GM19351 (cell line): ENCODE data around the gene SRPX.

Source experiments
- ATAC-seq: cut with Tn5 transposase; IDR thresholded peaks from one replicate; pipeline ENCODE4 v1.9.1; 2021; ENCODE audit warnings: mild to moderate bottlenecking, moderate library complexity; ENCODE audit not compliant: unreplicated experiment

The SRPX gene, protein sequence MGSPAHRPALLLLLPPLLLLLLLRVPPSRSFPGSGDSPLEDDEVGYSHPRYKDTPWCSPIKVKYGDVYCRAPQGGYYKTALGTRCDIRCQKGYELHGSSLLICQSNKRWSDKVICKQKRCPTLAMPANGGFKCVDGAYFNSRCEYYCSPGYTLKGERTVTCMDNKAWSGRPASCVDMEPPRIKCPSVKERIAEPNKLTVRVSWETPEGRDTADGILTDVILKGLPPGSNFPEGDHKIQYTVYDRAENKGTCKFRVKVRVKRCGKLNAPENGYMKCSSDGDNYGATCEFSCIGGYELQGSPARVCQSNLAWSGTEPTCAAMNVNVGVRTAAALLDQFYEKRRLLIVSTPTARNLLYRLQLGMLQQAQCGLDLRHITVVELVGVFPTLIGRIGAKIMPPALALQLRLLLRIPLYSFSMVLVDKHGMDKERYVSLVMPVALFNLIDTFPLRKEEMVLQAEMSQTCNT

DNA sequence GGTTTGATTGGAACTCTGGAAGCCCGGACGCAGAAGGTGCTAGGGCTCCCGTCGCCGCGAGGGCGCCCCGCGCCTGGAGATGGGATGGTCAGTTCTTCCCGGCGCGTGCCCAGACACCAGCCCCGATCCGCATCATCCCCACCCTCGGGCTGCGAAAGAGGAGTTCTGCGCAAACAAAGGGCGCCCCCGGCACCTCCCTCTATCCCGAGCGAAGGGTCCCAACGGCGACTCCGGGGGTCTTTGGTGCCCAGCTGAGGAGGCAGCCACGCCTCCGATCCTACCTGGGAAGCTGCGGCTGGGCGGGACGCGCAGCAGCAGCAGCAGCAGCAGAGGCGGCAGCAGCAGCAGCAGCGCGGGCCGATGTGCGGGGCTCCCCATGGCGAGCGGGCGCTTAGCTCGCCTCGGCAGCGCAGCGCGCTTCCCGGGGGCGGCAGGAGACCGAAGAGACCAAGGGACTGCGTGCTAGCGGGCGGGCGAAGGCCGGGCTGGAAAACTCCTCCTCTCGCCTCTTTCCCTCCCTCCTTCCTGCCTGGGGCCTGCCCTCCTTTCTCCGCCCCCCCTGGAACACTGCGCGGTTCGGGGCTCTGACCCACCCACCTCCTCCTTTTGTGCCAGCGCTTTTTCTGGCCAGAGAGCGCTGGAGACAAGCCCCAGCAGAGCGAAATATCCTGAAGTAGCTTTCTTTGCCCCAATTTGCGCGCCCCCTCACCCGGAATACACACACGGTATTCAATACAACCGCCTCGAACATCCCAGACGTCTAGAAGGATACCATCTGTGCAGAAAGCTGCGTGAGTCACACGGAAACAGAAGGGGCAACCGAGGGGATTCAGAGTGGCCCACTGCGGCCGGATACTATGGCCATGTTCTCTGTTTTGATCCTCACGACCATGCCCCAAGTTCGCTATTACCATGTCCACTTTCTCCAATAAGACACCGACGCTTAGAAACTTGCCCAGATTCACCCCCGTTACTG, at the start of gene SRPX:
Gene SRPX, minus strand, starts transcription at position 457 of the 976 bp plus-strand sequence. Its CDS starts 79 bp downstream, at position 378.
- peak; percentile 4 for ATAC-seq

DNA sequence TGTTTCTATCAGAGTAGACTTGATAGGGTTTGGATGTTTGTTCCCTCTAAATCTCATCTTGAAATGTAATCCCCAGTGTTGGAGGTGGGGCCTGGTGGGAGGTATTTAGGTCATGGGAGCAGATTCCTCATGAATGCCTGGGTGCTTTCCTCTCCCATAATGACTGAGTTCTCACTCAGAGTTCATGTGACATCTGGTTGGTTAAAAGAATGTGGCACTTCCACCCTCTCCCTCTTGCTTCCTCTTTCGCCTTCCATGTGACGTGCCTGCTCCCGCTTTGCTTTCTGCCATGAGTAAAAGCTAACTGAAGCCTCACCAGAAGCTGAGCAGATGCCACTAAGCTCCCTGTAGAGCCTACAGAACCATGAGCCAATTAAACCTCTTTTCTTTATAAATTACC, 47.3 kb upstream of the SRPX start:
- no peak for ATAC-seq

DNA sequence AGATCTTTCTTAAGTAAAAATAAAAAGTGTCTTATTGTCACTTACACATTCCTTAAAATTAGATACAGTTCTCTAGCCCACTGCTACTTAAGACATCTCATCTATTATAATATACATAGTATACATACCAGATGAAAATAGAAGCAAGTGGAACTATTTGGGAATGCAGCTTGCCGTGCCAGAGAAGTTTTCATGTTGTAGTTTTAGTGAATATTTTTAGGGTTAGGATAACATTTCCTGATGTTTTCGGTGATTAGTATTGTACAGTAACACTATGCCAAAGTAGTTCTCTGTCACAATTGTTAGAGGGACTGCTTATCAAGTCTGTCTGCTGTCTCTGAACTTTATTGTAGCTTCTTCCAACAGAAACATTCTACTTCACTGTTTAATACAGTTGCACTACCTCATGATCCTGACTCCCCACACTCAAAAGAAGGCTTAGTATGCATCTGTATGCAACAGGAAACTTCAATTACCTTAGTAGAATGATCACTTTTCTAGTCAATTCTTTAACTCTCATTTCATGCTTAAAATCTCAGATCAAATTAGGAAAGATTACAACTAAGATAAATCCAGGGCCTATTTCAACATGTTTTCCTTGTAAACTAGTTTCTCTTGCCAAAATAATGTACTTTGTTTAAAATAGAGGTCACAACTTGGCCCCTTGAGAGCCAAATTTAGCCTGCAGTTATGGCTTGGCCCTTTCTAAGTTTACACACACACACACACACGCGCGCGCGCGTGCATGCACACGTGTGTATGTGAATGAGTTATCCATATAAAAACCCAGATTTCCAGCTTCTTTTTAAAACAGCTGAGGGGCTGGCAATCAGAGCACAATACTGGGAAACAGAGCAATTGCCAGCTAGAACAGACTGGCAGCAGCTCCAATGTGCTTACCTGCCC, 42.3 kb upstream of the SRPX start:
- ATAC-seq = no peak

DNA sequence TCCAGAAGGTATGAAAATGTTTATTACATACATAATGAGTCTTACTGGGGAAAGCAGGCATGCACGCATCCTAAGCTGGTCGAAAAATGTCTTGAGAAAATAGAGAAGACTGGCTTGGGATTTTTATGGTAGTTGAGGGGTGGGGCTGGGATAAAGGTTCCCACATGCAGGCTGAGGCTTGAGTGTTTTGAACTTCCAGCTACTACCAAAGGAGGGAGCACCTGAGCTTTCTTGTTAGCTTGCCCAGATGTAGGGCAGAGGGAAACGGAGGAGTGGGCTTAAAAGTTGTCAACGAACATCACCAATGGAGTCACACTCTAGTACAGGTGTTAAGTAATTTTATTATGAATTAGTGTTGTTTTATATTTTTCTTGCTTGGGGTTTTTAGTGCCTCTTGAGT, 39.6 kb upstream of the SRPX start:
- ATAC-seq = peak; percentile 80

DNA sequence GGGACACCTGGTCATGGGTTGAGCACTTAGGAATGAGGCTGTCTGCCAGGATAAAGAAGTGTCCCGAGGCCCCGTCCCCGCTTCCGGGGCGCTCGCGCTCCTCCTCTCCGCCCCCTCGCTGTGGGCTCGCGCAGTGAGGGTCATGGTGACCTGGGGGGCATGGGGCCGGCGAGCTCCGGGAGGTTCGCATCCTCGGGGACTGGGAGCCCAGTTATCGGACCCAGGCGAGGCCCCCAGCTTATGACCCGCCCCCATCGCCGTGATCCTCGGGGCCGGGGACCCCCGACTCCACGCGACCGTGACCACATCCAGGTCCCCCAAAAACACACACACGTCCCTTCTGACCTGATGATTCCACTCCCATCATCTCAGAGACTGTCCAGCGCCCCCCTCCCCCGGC, 35.3 kb upstream of the SRPX start:
- no peak for ATAC-seq

DNA sequence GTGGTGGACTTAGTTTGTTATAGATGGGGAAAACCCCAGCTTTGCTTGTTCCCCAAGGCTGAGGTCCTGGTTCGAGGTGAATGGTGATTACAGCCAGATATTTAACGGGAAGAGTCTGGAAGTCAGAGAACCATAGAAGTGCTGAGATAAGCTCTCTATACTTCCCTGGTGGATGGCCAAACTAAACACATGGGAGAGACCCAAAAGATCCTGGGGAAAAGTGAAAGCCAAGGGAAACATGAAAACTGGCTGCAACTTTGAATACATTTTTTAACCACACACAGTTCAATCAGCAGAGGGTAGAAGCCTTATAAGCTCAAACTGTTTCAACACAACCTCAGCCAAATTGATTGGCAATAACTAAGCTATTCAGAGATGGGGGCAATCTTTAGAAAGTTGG, 29.3 kb upstream of the SRPX start:
- no peak for ATAC-seq

DNA sequence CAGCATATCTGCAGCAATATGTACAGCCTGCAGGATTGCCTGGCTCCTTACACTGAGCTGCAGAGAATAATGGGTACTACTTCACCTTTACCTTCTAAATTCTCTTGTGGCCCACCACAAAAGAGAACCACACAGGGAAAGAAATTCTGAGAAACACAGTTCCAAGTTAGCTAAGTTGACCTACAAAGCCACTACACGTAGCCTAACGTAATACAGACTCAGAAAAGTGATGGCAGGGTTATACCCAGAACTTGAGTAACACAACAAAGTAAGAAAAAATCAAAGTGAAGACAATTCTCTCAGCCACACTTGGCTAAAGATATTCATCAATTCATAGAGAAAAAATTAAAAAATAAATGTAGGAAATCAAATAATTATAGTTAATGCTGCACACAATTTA, 26.4 kb upstream of the SRPX start:
- no peak for ATAC-seq

DNA sequence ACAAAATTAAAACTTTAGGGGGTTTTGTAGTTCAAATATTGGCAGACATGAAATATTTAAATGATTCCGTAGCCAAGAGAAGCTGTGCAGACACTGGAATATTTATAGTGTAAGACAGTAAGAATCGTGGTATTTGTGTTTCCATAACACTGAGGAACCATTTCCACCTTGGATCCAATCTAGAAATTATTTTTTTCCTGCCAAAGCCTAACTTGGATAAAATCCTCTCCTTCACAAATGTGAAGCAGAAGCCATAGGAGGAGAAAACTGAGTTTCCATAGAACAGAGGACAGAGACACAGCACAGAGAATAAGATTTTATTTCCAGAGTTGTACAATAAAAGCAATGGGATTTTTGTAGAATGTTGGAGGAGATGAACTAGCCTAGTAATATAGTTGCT, 19.9 kb upstream of the SRPX start:
- no peak for ATAC-seq

DNA sequence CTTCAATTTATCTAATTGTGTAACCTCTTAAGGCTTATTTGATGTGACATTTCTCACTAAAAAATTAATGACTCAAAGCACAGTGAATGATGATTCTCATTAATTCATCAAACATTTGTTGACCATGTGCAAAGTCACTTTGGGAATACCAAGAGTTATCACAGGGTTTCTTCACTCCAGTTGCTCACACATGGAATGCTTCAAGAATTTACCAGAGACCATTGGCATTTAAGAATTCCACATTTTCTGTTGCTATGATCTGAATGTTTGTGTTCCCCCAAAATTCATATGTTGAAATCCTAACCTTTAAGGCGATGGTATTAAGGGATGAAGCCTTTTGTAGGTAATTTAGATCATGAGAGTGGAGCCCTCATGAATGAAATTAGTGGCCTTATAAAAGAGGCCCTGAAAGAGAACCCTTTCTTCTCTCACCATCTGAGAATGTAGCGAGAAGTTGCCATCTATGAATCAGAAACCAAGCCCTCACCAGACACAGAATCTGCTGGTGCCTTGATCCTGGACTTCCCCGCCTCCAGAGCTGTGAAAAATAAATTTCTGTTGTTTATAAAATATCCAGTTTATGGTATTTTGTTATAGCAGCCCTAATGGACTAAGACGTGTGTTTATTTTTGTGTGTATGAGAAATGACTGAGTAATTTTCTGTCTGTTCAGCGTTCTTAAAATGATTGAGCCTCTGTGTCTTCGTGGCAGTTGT, 16.4 kb upstream of the SRPX start:
- ATAC-seq = no peak

DNA sequence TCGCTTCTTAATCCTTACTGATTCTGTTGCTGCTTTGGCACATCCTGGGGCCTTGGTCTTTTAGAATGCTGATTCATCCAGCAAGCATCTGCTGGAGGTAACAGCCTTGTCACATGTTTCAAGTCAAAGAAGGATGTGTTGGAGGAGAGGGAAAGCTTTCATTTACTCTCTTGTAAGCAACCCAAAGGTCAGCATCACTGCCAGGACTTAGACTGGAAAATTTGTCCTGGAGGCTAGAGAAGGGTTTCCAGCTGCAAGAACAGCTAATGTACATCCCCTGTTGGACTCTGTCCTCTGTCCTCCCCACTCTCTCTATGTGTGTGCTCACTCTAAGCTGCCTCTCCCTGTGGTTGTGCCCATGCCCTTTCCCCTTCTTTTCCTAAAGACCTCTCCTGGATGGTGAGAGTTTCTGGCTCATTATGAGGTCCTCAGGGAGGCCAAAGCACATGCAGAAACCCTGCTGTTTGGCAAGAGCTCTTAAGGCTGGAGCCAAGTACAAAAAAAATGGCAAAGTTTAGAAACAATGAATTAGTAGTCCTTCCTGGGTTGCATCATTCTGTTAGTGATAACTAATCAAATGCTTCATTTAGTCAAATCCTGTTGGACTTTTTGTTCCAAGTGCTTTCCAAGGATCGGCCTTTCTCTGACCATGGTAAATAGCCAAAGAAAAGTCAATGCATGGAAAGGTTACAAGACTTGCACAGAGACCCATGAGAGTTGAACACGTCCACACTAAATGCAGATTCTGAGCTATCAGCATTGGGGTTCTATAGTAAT, 13.4 kb upstream of the SRPX start:
- no peak for ATAC-seq

DNA sequence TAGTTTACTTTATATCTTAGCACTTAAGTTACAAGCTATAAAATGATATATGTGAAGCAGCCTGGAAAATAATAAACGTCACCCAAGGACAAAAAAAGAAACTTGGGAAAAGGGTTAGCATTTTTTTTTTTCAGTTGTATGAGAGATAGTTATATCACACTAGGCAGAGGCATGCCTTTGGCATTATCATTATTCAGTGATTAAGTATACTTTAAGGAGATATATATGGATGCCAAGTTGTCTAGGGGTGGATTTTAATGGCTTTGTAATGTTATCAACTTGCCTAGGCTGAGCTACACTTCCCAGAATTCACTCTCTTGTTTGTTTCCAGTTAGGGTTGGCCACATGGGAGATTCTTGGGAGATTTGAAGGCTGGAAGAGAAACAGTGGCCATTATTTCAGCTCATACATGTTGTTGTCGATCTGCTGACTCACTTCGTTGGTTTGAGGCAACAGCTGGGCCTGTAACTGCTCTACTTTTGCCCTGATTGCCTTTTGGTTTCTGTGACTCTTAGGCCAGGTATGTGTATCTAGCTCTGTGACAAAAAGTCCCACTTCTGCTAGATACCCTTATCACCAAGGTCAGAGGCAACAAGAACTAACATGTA, 11.5 kb upstream of the SRPX start:
- ATAC-seq = no peak

DNA sequence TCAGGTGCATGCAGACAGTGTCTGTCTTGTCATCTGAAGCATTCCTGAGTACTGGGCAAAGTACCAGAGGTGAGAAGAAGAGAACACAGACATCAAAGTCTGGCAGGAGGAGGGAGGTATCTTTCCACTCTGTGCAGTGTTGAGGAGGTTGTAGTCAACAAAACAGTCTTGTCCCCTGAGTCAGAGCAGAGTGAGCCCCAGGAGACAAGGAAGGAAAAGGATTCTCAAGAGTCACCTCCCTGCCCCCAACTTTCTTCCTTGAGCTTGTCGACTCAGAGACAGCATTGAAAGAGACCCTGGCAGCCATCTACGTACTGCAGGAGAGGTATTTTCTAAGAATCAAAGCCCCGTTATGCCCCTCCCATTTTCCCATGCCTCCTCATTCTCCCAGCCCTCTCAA, 4.4 kb upstream of the SRPX start:
- ATAC-seq = no peak

DNA sequence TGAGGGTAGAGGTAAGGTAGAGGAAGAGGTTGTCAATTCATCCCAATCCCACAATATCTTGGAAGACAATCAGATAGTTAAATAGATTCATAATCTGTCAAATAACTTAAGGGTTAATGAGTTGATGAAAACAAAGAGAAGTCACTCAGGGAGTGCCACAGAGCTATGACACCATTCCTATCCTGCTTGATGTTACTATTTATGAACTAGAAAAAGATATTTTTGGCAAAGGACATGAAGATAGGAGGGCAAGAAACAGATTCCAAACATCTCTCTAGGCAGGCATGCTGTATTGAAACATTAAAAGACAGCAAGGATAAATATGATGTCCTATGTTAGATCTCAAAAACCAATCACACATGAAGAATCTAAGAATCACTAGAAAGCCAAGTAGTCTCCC, 3.5 kb upstream of the SRPX start:
- no peak for ATAC-seq

DNA sequence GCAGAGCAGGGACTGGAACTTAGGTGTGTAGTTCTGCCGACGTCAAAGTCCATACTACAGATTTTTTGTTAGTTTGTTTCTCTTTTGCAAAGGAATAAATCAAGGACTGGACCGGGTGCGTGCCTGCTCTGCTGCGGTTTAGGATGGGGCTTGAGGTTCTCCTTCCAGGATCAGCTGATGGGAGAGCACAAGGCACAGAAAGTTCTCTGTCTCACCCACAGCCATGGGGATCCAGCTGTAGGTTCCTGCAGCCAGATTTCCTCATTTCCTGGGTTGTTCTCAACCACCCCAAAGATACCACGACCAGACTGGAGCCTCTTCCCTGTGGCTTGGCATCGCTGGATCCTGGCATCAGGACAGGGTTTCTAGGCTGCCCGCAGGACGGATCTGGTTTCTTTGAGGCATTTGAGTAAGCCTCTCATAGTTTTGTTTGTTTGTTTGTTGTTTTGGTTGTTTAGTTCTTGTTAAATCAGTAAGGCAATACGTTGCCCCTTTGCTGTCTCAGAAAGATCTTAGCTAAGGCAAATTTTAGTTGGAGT, 789 bp upstream of the SRPX start:
- no peak for ATAC-seq

DNA sequence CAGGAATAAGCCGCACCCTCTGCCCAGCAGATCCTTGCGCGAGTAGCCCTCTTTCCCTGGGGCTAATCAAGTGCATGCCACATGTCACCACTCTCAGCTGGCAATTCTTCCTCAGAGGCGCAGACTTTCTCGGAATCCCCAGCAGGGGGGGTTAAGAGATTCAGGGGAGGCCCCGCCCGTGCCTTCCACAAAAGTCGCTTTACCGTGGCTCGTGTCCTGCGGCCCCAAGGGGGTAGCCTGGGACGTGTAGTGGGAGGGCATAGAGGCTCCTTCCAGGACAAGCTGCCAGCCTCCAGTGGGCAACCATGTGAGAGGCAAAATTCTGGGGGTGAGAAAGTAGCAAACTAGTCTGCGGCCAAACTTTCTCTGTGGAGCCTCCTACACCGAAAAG, 652 bp downstream of the SRPX start:
- peak; percentile 64 for ATAC-seq

DNA sequence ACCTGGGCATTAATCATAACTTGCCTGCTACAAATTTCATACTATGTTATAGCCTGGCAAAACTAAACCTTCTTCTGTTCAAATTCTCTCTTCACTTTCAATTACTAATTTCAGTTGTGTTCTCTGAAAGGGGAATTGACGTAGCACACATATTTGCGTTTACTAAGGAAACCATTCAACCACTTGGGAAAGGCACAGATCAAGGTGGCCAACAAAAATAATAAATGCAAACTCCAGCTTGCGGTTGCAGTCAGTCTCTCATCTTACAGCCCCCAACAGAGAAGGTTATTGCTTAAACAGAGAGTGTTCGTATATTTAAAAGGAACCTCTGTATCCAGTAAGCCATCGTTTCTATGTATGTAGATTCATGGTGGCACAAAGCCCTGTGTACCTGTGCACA, 4.0 kb downstream of the SRPX start:
- ATAC-seq = no peak

DNA sequence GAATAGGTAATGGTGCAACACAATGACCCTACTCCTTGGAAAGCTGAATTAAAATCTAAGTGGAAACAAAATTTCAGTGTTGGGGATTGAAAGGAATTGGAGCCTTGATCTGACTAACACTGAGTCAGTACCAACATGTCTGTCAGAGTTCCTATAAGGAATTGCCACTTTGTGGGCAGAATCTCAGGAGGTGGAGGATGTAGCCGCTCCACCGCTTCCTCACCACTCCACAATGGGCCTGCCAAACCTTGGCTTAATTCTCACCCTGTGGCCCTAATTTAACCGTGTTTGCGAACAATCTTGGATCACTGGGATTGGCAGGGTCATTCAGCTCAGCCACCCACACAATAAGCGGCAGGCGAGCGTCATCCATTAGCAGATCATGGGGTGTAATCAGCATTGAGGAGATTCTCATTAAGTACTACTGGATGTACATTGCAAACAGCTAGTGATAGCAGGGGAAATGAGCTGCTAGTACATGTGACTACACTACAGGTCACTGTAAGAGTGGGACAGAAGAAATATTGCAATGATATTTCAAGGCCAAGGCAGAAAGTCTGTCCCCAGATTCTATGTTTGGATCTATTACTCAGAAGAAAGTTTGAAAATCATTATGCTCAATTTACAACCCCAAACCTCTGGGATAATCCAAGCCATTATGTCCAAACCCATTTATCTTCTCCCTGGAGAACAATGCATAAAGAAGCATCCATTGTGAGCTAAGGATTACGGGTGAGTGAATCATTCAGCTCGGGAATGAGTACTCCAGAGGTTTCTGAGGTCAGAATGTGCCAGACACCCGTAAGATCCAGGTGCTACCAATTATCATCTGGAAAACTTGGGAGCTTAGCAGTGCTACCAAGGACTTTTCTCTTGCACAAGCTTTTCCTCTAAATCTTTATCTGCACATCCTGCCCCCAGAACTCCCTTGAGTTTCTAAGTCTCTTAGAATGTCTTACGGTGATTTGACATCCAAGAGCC, 5.8 kb downstream of the SRPX start:
- no peak for ATAC-seq

DNA sequence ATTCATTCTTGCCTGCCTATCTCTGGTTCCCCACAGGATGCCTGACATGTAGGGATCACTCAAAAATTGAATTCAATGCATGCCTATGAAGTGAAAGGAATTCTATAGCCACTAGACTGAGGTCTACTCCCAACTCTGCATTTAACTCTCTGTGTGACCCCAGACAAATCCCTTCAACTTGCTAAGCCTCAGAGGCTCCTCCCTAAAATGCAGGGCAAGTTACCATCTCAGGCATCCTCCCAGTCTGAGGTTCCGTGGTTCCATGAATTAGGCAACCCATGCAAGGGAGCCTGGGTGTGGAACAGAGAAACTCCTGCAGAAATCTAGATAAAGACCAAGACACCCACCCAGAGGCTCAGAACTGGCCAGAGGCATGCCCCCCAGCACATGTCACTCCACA, 6.6 kb downstream of the SRPX start:
- no peak for ATAC-seq
